NCI-H1694 (cell line): Measurements from ENCODE around the gene BCAT1.
"Not testable (repeated sequence)": the region's sequence is repeated elsewhere in the genome, so short reads cannot be mapped to it uniquely, and the experiment has no call there.

Experiments used
- DNase-seq: peaks from one replicate; lab custom pipeline; 2025; lab: John Stamatoyannopoulos, UW

Gene BCAT1

GRCh38 chr12:24814379-24815113 is 134.4 kb downstream of the BCAT1 start:
- DNase-seq, result no peak

GRCh38 chr12:24810378-24810777 is 138.5 kb downstream of the BCAT1 start:
- DNase-seq, result no peak

GRCh38 chr12:24809306-24809705 is 139.6 kb downstream of the BCAT1 start:
- DNase-seq, result not testable (repeated sequence)

GRCh38 chr12:24808651-24809050 is 140.2 kb downstream of the BCAT1 start:
- DNase-seq, result no peak

- DNase-seq, result no peak
Measured at GRCh38 chr12:24806386-24806785, 142.5 kb downstream of the BCAT1 start.

- DNase-seq, result no peak
Measured at GRCh38 chr12:24803430-24804245, 145.3 kb downstream of the BCAT1 start.

- DNase-seq, result no peak
Measured at GRCh38 chr12:24798335-24798734, 150.6 kb downstream of the BCAT1 start.

- DNase-seq, result no peak
Measured at GRCh38 chr12:24797901-24798300, 151.0 kb downstream of the BCAT1 start.

- DNase-seq, result no peak
Measured at GRCh38 chr12:24796876-24797275, 152.0 kb downstream of the BCAT1 start.

GRCh38 chr12:24795699-24796347 is 153.1 kb downstream of the BCAT1 start:
- no peak for DNase-seq

GRCh38 chr12:24791622-24792021 is 157.3 kb downstream of the BCAT1 start:
- no peak for DNase-seq

- DNase-seq, result no peak
Measured at GRCh38 chr12:24788886-24789285, 160.0 kb downstream of the BCAT1 start.

- peak; percentile 8 for DNase-seq
Measured at GRCh38 chr12:24780697-24781368, 168.1 kb downstream of the BCAT1 start.

GRCh38 chr12:24778486-24779304 is 170.2 kb downstream of the BCAT1 start:
- DNase-seq, result peak; percentile 45

GRCh38 chr12:24777359-24777758 is 171.5 kb downstream of the BCAT1 start:
- DNase-seq, result no peak

- no peak for DNase-seq
Measured at GRCh38 chr12:24776861-24777260, 172.0 kb downstream of the BCAT1 start.

- no peak for DNase-seq
Measured at GRCh38 chr12:24775073-24775472, 173.8 kb downstream of the BCAT1 start.

- DNase-seq, result no peak
Measured at GRCh38 chr12:24773996-24774395, 174.9 kb downstream of the BCAT1 start.

GRCh38 chr12:24772813-24773212 is 176.1 kb downstream of the BCAT1 start:
- no peak for DNase-seq

- no peak for DNase-seq
Measured at GRCh38 chr12:24770821-24771220, 178.1 kb downstream of the BCAT1 start.

- DNase-seq, result no peak
Measured at GRCh38 chr12:24770334-24770733, 178.6 kb downstream of the BCAT1 start.
